Neural crest cell (in vitro differentiated cells): ENCODE results near the gene TCEAL7. TPM values are rescaled to one million over a fixed set of nuclear protein-coding genes. Genes with fewer than 3 reads are reported as not detected.

Source experiments
- DNase-seq: peaks from one replicate; pipeline ENCODE4 v3.0.0; 2021; ENCODE audit warnings: low read depth, mixed read lengths, low spot score
- H3K27ac Mint-ChIP-seq: one replicate; pipeline ENCODE4 v1.8.0; 2021; ENCODE audit warnings: mild to moderate bottlenecking, mixed read lengths; ENCODE audit not compliant: unreplicated experiment
- H3K27me3 Mint-ChIP-seq: 2 replicates; pipeline ENCODE4 v1.8.0; 2021; ENCODE audit warnings: low read depth, mild to moderate bottlenecking, mixed read lengths
- H3K36me3 Mint-ChIP-seq: 2 replicates; pipeline ENCODE4 v1.8.0; 2021; ENCODE audit warnings: low read depth, mild to moderate bottlenecking, mixed read lengths
- H3K4me1 Mint-ChIP-seq: 2 replicates; pipeline ENCODE4 v1.8.0; 2021; ENCODE audit warnings: mixed read lengths
- H3K4me3 Mint-ChIP-seq: one replicate; pipeline ENCODE4 v1.8.0; 2021; ENCODE audit warnings: mild to moderate bottlenecking, mixed read lengths
- H3K9me3 Mint-ChIP-seq: 2 replicates; pipeline ENCODE4 v1.8.0; 2021; ENCODE audit warnings: mixed read lengths
- CTCF ChIP-seq: fragments of 200-600 bp; sonication (generic); conservative IDR thresholded peaks from 2 replicates; pipeline ENCODE4 v1.5.0; 2021; ENCODE audit warnings: antibody characterized with exemption, mild to moderate bottlenecking
- total RNA-seq: library from RNA; stranded (reverse); gene quantifications from 2 replicates; pipeline ENCODE4 v1.2.1, GENCODE V29; 2021

Gene TCEAL7
- total RNA-seq, 1 donor from 2014 or later: 15.3 TPM

GRCh38 chrX:103378990-103379389 lies 49.0 kb downstream of the TCEAL7 start:
- Mint-ChIP-seq H3K27ac (no peak overlapping the region), H3K36me3 (peaks cover 21% of the 10 kb centered on the region), H3K4me3 (peak overlapping the region; percentile 78), H3K27me3 (no peaks in the 10 kb centered on the region), H3K4me1 (peaks cover 18% of the 10 kb centered on the region), H3K9me3 (peaks cover 5% of the 10 kb centered on the region)
- no peak for TF ChIP-seq CTCF
- DNase-seq: no peak

Other genes starting within 250 kb of the TCEAL7 start
- not detected in 2 replicates for gene NXF3, start 237.1 kb upstream of the TCEAL7 start, total RNA-seq
- 52.3 and 63.0 TPM in 2 replicates for gene BEX4, start 115.1 kb upstream of the TCEAL7 start, total RNA-seq
- 58.0 and 61.2 TPM in 2 replicates for gene TCEAL8, start 75.1 kb upstream of the TCEAL7 start, total RNA-seq
- gene TCEAL5, start 53.5 kb upstream of the TCEAL7 start, total RNA-seq: not detected in 2 replicates
- gene BEX2, start 19.2 kb upstream of the TCEAL7 start, total RNA-seq: 19.2 and 21.4 TPM in 2 replicates
- 42.8 and 46.4 TPM in 2 replicates for gene TCEAL9, start 26.3 kb downstream of the TCEAL7 start, total RNA-seq
- gene BEX3, start 46.3 kb downstream of the TCEAL7 start, total RNA-seq: 310 and 334 TPM in 2 replicates
- 0.34 and 0.70 TPM in 2 replicates for gene RAB40A, start 189.2 kb downstream of the TCEAL7 start, total RNA-seq